GM03348 (cell line): ENCODE data around the gene GALNT13.
A peak's percentile ranks its signal among the peaks of the same experiment; 100 is the strongest.

ENCODE experiments used
- DNase-seq: peaks from one replicate; pipeline ENCODE4 v3.0.0; 2012; ENCODE audit warnings: low spot score

GALNT13 gene

GRCh38 chr2:153871231-153872221 lies at the start of gene GALNT13:
Gene GALNT13 (plus strand): TSS chr2:153871922.
- DNase-seq: peak; percentile 22

GRCh38 chr2:153823880-153824279 lies 47.8 kb upstream of the GALNT13 start:
- DNase-seq: no peak

- DNase-seq: no peak
Observed at GRCh38 chr2:153828335-153828734, 43.4 kb upstream of the GALNT13 start.

GRCh38 chr2:153834662-153835061 lies 37.1 kb upstream of the GALNT13 start:
- DNase-seq: no peak

GRCh38 chr2:153858250-153858649 lies 13.5 kb upstream of the GALNT13 start:
- DNase-seq: no peak

- no peak for DNase-seq
Observed at GRCh38 chr2:153864022-153864421, 7.7 kb upstream of the GALNT13 start.

GRCh38 chr2:153866595-153866994 lies 5.1 kb upstream of the GALNT13 start:
- DNase-seq: no peak

- DNase-seq: no peak
Observed at GRCh38 chr2:153870308-153870707, 1.4 kb upstream of the GALNT13 start.

- no peak for DNase-seq
Observed at GRCh38 chr2:153872311-153873051, 759 bp downstream of the GALNT13 start.

GRCh38 chr2:153873052-153874048 lies 1.6 kb downstream of the GALNT13 start:
- no peak for DNase-seq

- DNase-seq: no peak
Observed at GRCh38 chr2:153875801-153876466, 4.2 kb downstream of the GALNT13 start.

GRCh38 chr2:153880926-153881325 lies 9.2 kb downstream of the GALNT13 start:
- no peak for DNase-seq

GRCh38 chr2:153886833-153887232 lies 15.1 kb downstream of the GALNT13 start:
- no peak for DNase-seq

- DNase-seq: no peak
Observed at GRCh38 chr2:153890576-153890975, 18.9 kb downstream of the GALNT13 start.

GRCh38 chr2:153891051-153891450 lies 19.3 kb downstream of the GALNT13 start:
- no peak for DNase-seq

GRCh38 chr2:153912798-153913396 lies 41.2 kb downstream of the GALNT13 start:
- no peak for DNase-seq

- no peak for DNase-seq
Observed at GRCh38 chr2:153917570-153917969, 45.8 kb downstream of the GALNT13 start.

GRCh38 chr2:153935511-153935910 lies 63.8 kb downstream of the GALNT13 start:
- no peak for DNase-seq

- DNase-seq: no peak
Observed at GRCh38 chr2:153939124-153939796, 67.5 kb downstream of the GALNT13 start.

GRCh38 chr2:153940511-153940910 lies 68.8 kb downstream of the GALNT13 start:
- no peak for DNase-seq
